GM12872 (cell line): ENCODE results near the gene TAF6L.

Experiments used
- TF ChIP-seq, protein P1 (sequence below): IDR thresholded peaks from 3 replicates; pipeline ENCODE4 v1.5.1; 2011; ENCODE audit warnings: low read depth, mild to moderate bottlenecking, low read length, moderate library complexity; ENCODE audit not compliant: insufficient read depth

The TAF6L gene

DNA sequence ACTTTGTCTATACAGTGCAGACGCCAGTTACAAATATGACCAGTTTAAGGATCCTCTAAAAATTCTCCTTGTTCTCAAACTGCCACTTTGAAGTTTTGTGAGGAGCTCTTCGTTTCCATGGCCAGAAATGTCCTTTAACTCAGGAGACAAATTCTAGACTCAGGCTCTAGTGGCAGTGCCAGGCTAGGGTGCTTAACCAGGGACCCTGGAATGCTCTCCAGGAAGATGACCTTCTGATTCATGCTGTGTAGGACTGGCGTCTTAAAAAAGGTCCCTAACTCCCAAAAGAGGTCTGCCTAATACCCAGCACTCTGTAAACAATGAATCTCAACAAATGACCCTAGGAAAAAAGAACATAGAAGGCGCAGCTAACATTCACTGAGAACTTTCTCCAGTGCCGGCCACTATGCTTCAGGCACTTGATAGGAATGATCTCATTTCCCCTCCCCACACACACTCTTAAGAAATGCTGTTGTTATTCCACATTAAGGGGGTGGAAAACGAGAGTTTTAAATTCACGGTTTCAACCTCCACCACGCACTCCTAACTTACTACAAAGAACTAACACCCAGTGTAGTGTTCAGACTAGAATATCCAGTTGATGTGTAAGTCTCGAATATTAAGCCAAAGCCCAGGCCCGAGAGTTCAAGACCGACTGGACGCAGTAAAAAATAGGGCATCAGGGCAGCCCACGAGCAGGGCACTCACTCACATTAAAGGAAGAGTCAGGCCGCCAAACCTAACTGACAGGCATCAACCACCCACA, 33.3 kb downstream of the TAF6L start:
- TF ChIP-seq, protein P1, sequence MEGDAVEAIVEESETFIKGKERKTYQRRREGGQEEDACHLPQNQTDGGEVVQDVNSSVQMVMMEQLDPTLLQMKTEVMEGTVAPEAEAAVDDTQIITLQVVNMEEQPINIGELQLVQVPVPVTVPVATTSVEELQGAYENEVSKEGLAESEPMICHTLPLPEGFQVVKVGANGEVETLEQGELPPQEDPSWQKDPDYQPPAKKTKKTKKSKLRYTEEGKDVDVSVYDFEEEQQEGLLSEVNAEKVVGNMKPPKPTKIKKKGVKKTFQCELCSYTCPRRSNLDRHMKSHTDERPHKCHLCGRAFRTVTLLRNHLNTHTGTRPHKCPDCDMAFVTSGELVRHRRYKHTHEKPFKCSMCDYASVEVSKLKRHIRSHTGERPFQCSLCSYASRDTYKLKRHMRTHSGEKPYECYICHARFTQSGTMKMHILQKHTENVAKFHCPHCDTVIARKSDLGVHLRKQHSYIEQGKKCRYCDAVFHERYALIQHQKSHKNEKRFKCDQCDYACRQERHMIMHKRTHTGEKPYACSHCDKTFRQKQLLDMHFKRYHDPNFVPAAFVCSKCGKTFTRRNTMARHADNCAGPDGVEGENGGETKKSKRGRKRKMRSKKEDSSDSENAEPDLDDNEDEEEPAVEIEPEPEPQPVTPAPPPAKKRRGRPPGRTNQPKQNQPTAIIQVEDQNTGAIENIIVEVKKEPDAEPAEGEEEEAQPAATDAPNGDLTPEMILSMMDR, result no peak

DNA sequence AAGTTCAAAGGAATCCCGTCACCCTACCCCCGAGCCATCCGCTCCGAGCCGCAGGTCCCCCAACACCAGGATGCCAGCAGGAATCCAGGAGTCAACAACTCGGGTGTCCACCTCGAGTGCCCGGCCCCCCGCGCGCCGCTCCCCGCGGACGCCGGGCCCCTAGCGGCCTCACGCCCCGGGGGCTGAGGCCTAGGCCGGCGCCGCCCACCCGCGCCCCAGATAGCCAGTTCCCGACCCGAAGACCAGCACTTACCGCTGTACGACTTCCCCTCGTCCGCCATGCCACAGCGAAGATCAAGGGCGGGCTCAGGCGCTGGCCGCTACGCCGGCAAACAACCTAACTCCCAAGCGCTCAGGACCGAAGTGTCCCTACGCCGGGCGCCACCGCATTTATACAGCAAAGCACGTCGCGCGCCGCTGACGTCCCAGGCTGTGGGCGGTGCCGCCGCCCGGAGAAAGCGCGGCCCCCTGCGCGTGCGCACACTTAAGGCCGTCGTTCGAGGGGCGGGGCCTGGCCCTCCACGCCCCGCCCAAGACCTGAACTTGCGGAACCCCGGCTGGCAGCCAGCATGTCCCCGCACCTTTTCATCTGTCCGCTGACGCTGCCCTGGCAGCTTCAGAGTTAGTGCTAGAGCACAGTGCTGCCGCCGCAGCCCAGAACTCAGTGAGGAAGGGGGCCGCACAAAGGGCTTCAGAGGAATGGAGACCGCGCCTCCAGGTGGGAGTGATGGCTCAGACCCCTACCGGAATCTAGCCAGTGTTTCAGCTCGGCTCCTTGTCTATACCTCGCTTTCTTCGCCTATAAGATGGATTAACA, 34.1 kb downstream of the TAF6L start, which contains the start of gene NXF1:
TSS of gene NXF1 (minus strand) at position 365 of the 817 bp plus-strand sequence. CDS start at position 281, 84 bp downstream.
- TF ChIP-seq, protein P1, result peak; percentile 32; the same call in 1 of the 3 replicates

DNA sequence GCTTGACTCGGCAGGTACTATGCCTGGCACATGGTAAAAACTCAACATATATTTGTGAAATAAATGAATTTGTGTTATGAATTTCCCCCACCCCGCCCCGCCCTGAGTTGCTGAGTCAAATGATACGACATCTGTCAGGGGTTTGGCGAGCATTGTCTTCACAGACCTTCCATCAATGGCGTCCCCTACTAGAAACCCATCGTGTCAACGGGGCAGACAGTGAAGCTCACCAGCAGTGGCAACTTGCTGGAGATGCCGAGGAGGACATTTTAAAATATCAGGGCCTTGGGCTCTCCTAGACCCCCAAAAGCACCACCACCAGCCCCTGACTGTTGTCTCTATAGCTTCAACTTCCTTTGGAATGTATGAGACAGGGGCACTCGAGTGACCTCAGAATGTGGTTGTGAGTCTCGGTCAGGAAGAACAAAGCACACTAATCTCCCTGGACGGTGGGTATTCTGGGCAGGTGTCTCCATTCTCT, 34.8 kb downstream of the TAF6L start:
- TF ChIP-seq, protein P1, result no peak

DNA sequence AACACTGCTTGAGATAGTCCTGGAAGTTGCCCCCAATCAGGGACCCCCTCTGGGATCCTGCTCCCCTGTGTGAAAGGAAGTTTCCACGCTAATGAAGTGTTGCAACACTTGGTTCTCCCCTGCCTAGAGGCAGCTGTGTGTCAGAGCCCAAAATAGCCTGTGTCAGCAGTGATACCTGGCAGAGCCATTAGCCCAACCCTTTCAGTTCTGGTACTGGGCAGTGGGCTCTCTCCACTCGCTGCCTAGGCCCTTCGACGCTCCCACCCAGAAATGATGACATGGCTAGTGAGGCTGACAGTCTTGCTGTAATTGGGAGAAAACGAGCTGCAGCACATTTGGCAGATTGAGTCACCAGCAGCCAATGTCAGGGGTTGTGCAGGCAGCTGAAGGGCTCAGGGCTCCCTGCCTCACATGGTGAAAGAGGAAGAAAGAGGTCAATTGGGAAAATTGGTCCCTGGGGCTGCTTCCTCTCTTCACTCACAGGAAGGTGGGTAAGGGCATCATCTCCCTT, 35.5 kb downstream of the TAF6L start:
- TF ChIP-seq, protein P1, result no peak

DNA sequence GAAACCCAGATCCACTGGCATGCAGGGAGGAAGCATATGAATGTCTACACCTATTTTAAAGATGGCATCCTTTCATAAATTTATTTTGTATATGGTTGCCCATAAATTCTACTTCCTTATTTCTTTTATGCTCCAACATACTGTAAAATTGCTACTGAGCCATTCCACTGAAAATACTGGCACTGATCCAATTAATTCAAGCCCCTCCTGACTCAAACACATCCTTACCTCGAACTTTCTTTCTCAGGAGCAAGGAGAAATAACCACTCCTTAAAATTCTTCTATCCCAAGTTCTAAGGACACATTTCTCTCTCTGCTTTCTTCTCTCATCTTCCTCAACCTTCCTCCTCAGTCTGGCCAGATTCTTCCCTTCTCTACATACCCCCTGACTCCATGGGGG, 39.6 kb downstream of the TAF6L start:
- TF ChIP-seq, protein P1, result no peak

DNA sequence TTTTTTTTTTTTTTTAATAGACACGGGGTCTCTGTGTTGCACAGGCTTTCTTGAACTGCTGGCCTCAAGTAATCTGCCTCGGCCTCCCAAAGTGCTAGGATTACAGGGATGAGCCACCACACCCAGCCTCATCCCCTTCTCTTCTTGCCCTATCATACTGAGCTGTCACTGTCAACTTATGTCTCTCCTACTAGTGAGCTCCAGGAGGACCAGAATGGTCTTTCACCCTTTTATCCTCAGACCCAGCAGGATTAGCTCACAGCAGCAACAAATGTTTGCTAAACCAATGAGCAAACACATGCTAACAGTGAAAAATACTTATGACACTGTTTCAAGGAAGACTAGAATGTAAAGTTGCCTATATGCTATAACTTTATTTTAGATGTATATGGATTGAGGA, 40.5 kb downstream of the TAF6L start:
- TF ChIP-seq, protein P1, result no peak

DNA sequence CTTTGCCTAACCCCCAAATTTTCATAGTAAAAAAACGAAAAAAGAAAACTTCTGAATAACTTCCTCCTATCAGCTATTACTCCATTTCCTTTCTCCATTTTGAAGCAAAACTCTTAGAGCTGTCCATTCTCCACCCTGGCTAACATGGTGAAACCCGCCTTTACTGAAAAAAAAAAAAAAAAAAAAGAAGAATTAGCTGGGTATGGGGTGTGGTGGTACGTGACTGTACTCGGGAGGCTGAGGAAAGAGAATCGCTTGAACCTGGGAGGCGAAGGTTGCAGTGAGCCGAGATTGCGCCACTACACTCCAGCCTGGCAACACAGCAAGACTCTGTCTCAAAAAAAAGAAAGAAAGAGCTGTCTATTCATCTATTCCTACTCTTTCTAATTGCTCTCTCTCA, 45.4 kb downstream of the TAF6L start:
- TF ChIP-seq, protein P1, result no peak
